HepG2 (cell line): Measurements from ENCODE around the gene PLXNA3. TPM values are rescaled to one million over a fixed set of nuclear protein-coding genes. Genes with fewer than 3 reads are reported as not detected.

Experiments
- ATAC-seq: fragments of 200-7000 bp; cut with Tn5 transposase; 3 replicates; pipeline ENCODE4 v1.9.1; 2020; ENCODE audit warnings: mild to moderate bottlenecking, moderate library complexity
- BruUV-seq: library from RNA; stranded (reverse); fragments of 400-500 nt; replicated peaks from 2 replicates; lab custom pipeline; 2021; lab: Mats Ljungman, UMichigan
- CTCF ChIA-PET: fragments of 300-600 bp; formaldehyde crosslinking; extraction: SDS; loops from one replicate; lab custom pipeline; 2021; ENCODE audit warnings: low total read pairs, inconsistent platforms, low intra/inter-chr PET ratio; lab: Yijun Ruan, JAX
- POLR2A ChIA-PET: fragments of 350-600 bp; sonication (Branson Sonifier 250); formaldehyde crosslinking; loops from one replicate; lab custom pipeline; 2020; ENCODE audit warnings: antibody characterized with exemption, inconsistent platforms; lab: Yijun Ruan, JAX
- DNase-seq: peaks from one replicate; pipeline ENCODE4 v3.0.0-alpha.2; 2015; ENCODE audit warnings: low spot score
- FAIRE-seq: peaks from 3 replicates; lab custom pipeline; 2011; peaks lifted over from hg19 to GRCh38; lab: Jason Lieb, UNC
- H2AFZ ChIP-seq: one replicate; pipeline ENCODE4 v1.6.1; 2011; ENCODE audit warnings: low read length, inconsistent platforms
- H3K27ac ChIP-seq: fragments of 300-600 bp; 3 replicates; pipeline ENCODE4 v1.8.0; 2011; ENCODE audit warnings: mixed run types, mild to moderate bottlenecking, mixed read lengths, low read length, inconsistent platforms; ENCODE audit not compliant: insufficient read depth; ENCODE audit errors: extremely low read length
- H3K27me3 ChIP-seq, 2 experiments: fragments of 200-600 bp in 1 of 2; 2 replicates in 1 of 2; 3 replicates in 1 of 2; pipeline versions ENCODE4 v1.6.0 to v1.8.0; 2011; ENCODE audit warnings: low read length in 2 of 2, mild to moderate bottlenecking in 2 of 2, moderate library complexity in 2 of 2, inconsistent platforms in 1 of 2; ENCODE audit not compliant: insufficient read depth in 2 of 2, control insufficient read depth in 1 of 2
- H3K36me3 ChIP-seq, 2 experiments: fragments of 200-600 bp in 1 of 2; replicated peaks in 1 of 2; 2 replicates in 1 of 2; 3 replicates in 1 of 2; pipeline versions ENCODE4 v1.5.1 to v1.8.0; 2011; ENCODE audit warnings: low read length in 2 of 2, inconsistent platforms in 1 of 2; ENCODE audit not compliant: insufficient read depth in 2 of 2, control insufficient read depth in 1 of 2
- H3K4me1 ChIP-seq: 2 replicates; pipeline ENCODE4 v1.5.1; 2012; ENCODE audit warnings: low read length, inconsistent platforms; ENCODE audit not compliant: insufficient read depth
- H3K4me2 ChIP-seq: 2 replicates; pipeline ENCODE4 v1.6.0; 2011; ENCODE audit warnings: low read depth, low read length, inconsistent platforms
- H3K4me3 ChIP-seq, 3 experiments: fragments of 200-600 bp in 1 of 3; sonication (generic), shearing (Covaris generic) in 1 of 3; replicated peaks in 1 of 3; 2 replicates each; pipeline ENCODE4 v1.5.1; 2011 to 2016; ENCODE audit warnings: low read length in 3 of 3, inconsistent platforms in 2 of 3, low read depth in 2 of 3, mild to moderate bottlenecking in 2 of 3, control low read depth in 1 of 3, mixed read lengths in 1 of 3; ENCODE audit not compliant: insufficient read depth in 1 of 3
- H3K79me2 ChIP-seq: one replicate; pipeline ENCODE4 v1.6.1; 2011; ENCODE audit warnings: low read length, inconsistent platforms; ENCODE audit not compliant: insufficient read depth
- H3K9ac ChIP-seq: 2 replicates; pipeline ENCODE4 v1.6.0; 2011; ENCODE audit warnings: mild to moderate bottlenecking, low read depth, low read length, inconsistent platforms; ENCODE audit not compliant: insufficient read depth
- H3K9me3 ChIP-seq: 2 replicates; pipeline ENCODE4 v1.5.1; 2012; ENCODE audit warnings: mild to moderate bottlenecking, low read length
- H4K20me1 ChIP-seq: 2 replicates; pipeline ENCODE4 v1.6.0; 2011; ENCODE audit warnings: inconsistent platforms, mild to moderate bottlenecking, low read length, moderate library complexity; ENCODE audit not compliant: insufficient read depth
- ADNP ChIP-seq: sonication (generic); formaldehyde crosslinking; IDR thresholded peaks from 2 replicates; pipeline ENCODE4 v1.4.0; 2020; ENCODE audit warnings: missing genetic modification reagents
- ATF7-NPFF ChIP-seq: sonication (generic); formaldehyde crosslinking; IDR thresholded peaks from 2 replicates; pipeline ENCODE4 v1.8.1; 2023; ENCODE audit warnings: mild to moderate bottlenecking, low read depth, missing genetic modification reagents, moderate library complexity
- BCL6 ChIP-seq: IDR thresholded peaks from 2 replicates; pipeline ENCODE4 v1.6.1; 2016; ENCODE audit warnings: missing genetic modification reagents, missing compliant biosample characterization
- FOXM1 ChIP-seq: sonication (generic); formaldehyde crosslinking; IDR thresholded peaks from 2 replicates; pipeline ENCODE4 v1.5.0; 2020; ENCODE audit warnings: missing genetic modification reagents
- GABPB1 ChIP-seq: IDR thresholded peaks from 2 replicates; pipeline ENCODE4 v1.6.1; 2016; ENCODE audit warnings: mild to moderate bottlenecking, missing genetic modification reagents, moderate library complexity, missing compliant biosample characterization
- MED13 ChIP-seq: sonication (generic); formaldehyde crosslinking; IDR thresholded peaks from 2 replicates; pipeline ENCODE4 v1.5.0; 2020; ENCODE audit warnings: missing genetic modification reagents
- NFIB ChIP-seq: sonication (generic); formaldehyde crosslinking; IDR thresholded peaks from 2 replicates; pipeline ENCODE4 v1.9.0; 2021; ENCODE audit warnings: missing genetic modification reagents, mild to moderate bottlenecking, borderline replicate concordance
- NR2C2 ChIP-seq: sonication (generic); formaldehyde crosslinking; IDR thresholded peaks from 2 replicates; pipeline ENCODE4 v1.4.0; 2020; ENCODE audit warnings: missing genetic modification reagents, mild to moderate bottlenecking, moderate library complexity, borderline replicate concordance
- POLR2G ChIP-seq: fragments of 200-400 bp; formaldehyde crosslinking; IDR thresholded peaks from 2 replicates; pipeline ENCODE4 v1.6.1; 2018; ENCODE audit warnings: mild to moderate bottlenecking, low read depth, low read length, moderate library complexity
- SOX13 ChIP-seq, 3 experiments: fragments of 450-650 bp in 1 of 3; sonication (generic) in 1 of 3; formaldehyde crosslinking in 1 of 3; IDR thresholded peaks in 2 of 3; conservative IDR thresholded peaks in 1 of 3; 2 replicates each; pipeline versions ENCODE4 v1.5.0 to v1.6.1; 2016 to 2020; ENCODE audit warnings: antibody characterized with exemption in 1 of 3, mild to moderate bottlenecking in 1 of 3, missing compliant biosample characterization in 1 of 3, missing genetic modification reagents in 1 of 3, moderate library complexity in 1 of 3
- SYNCRIP ChIP-seq: fragments of 200-400 bp; formaldehyde crosslinking; IDR thresholded peaks from 2 replicates; pipeline ENCODE4 v1.6.1; 2018; ENCODE audit warnings: mild to moderate bottlenecking, low read depth, low read length; ENCODE audit not compliant: insufficient read depth
- TBX2 ChIP-seq: sonication (generic); formaldehyde crosslinking; IDR thresholded peaks from 2 replicates; pipeline ENCODE4 v1.5.0; 2020; ENCODE audit warnings: missing genetic modification reagents, mild to moderate bottlenecking, borderline replicate concordance
- WIZ ChIP-seq: sonication (generic); formaldehyde crosslinking; IDR thresholded peaks from 2 replicates; pipeline ENCODE4 v1.5.1; 2020; ENCODE audit warnings: mild to moderate bottlenecking, missing genetic modification reagents
- ZBTB1 ChIP-seq: sonication (generic); formaldehyde crosslinking; IDR thresholded peaks from 2 replicates; pipeline ENCODE4 v1.4.0; 2020; ENCODE audit warnings: missing genetic modification reagents, borderline replicate concordance
- ZMAT3 ChIP-seq: sonication (generic); formaldehyde crosslinking; conservative IDR thresholded peaks from 2 replicates; pipeline ENCODE4 v1.7.0; 2021; ENCODE audit warnings: missing genetic modification reagents
- ZNF143 ChIP-seq: sonication (generic); formaldehyde crosslinking; IDR thresholded peaks from 2 replicates; pipeline ENCODE4 v1.4.0; 2020; ENCODE audit warnings: missing genetic modification reagents
- WGBS: methylation state at CpG from one replicate; pipeline ENCODE4 v1.1.6; 2017; ENCODE audit warnings: low lambda C conversion rate; 5-methylcytosine and 5-hydroxymethylcytosine counted together
- in situ Hi-C: cut with HindIII; loops from 2 replicates; pipeline ENCODE4 v1.10.0; 2017; ENCODE audit warnings: low pct_unique_long_range_greater_than_20kb; ENCODE audit not compliant: extremely low pct_ligation_motif_present
- intact Hi-C: fragments of 100-400 bp; cut with micrococcal nuclease; formaldehyde crosslinking; loops from one replicate; pipeline ENCODE4 v1.10.0; 2022; ENCODE audit not compliant: unreplicated experiment
- polyA plus RNA-seq, 8 experiments: library from polyadenylated mRNA; depleted of rRNA in 3 of 8; stranded (reverse) in 7 of 8; unstranded in 1 of 8; fragments of >200 nt; fragmentation: Illumina TruSeq in 4 of 8; extraction: Trizol in 4 of 8; gene quantifications; 2 replicates each; pipeline versions ENCODE4 v1.2.1 to v1.2.3, GENCODE V29; 2011 to 2016; ENCODE audit warnings: low read depth in 4 of 8, missing spikeins in 1 of 8, mixed read lengths in 1 of 8; ENCODE audit not compliant: insufficient read depth in 1 of 8
- total RNA-seq, 5 experiments: library from RNA; depleted of rRNA; stranded (reverse); fragments of >200 nt; fragmentation: Illumina TruSeq; extraction: Trizol; gene quantifications; 2 replicates each; pipeline ENCODE4 v1.2.3, GENCODE V29; 2016; ENCODE audit warnings: low read depth in 1 of 5
- TF ChIP-seq, protein P1 (sequence below): sonication (generic); formaldehyde crosslinking; IDR thresholded peaks from 2 replicates; pipeline ENCODE4 v1.4.0; 2020; ENCODE audit warnings: missing genetic modification reagents
- TF ChIP-seq, protein P2 (sequence below): sonication (generic); formaldehyde crosslinking; IDR thresholded peaks from 2 replicates; pipeline ENCODE4 v1.4.0; 2020; ENCODE audit warnings: mild to moderate bottlenecking, missing genetic modification reagents

PLXNA3 gene
- total and polyA plus RNA-seq, 2 of the 13 experiments (the other 11 are each of a cell fraction or from before 2014, with no cell fraction given) = 5.8 to 20.6 TPM

DNA sequence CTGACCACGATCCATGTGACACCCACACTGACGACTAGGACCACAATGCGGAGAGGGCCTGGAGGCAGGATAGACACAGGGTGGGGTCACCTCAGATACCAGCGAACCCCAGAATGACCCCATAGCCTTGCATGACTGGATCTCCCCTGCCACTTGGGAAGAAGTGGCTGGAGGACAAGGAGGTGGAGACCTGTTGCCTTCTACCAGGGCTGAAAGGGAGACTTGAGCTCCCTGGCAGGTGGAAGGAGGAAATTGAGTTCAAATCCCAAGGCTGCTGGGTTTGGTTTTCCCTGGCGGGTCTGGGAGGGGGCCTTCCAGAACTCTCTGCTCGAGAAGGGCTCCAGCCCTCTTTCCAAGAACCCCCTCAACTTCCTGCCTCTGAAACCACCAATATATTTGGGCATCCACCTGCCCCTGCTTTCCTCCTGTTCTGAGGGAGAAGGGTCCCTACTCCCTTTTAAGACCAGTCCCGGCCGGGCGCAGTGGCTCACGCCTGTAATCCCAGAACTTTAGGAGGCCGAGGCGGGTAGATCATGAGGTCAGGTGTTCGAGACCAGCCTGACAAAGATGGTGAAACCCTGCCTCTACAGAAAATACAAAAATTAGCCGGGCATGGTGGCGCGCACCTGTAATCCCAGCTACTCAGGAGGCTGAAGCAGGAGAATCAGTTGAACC, 54.9 kb downstream of the PLXNA3 start:
- TF ChIP-seq FOXM1 (CRISPR knock-in tag) (no peak), MED13 (no peak), POLR2G (no peak), ZBTB1 (CRISPR knock-in tag) (no peak), GABPB1 (CRISPR knock-in tag) (no peak), SOX13 (IDR thresholded peaks at IDR 0.05) (no peak), SOX13 (CRISPR knock-in tag; conservative IDR thresholded peaks at IDR 0.05 in 1 of 2, IDR thresholded peaks at IDR 0.05 in 1 of 2) (no peak), NFIB (CRISPR knock-in tag) (no peak), WIZ (CRISPR knock-in tag) (no peak), NR2C2 (no peak), ZNF143 (CRISPR knock-in tag) (no peak), ADNP (CRISPR knock-in tag) (no peak), BCL6 (no peak), ZMAT3 (CRISPR knock-in tag) (no peak), TBX2 (CRISPR knock-in tag) (no peak), ATF7-NPFF (CRISPR knock-in tag) (no peak), SYNCRIP (no peak)
- TF ChIP-seq, protein P1, sequence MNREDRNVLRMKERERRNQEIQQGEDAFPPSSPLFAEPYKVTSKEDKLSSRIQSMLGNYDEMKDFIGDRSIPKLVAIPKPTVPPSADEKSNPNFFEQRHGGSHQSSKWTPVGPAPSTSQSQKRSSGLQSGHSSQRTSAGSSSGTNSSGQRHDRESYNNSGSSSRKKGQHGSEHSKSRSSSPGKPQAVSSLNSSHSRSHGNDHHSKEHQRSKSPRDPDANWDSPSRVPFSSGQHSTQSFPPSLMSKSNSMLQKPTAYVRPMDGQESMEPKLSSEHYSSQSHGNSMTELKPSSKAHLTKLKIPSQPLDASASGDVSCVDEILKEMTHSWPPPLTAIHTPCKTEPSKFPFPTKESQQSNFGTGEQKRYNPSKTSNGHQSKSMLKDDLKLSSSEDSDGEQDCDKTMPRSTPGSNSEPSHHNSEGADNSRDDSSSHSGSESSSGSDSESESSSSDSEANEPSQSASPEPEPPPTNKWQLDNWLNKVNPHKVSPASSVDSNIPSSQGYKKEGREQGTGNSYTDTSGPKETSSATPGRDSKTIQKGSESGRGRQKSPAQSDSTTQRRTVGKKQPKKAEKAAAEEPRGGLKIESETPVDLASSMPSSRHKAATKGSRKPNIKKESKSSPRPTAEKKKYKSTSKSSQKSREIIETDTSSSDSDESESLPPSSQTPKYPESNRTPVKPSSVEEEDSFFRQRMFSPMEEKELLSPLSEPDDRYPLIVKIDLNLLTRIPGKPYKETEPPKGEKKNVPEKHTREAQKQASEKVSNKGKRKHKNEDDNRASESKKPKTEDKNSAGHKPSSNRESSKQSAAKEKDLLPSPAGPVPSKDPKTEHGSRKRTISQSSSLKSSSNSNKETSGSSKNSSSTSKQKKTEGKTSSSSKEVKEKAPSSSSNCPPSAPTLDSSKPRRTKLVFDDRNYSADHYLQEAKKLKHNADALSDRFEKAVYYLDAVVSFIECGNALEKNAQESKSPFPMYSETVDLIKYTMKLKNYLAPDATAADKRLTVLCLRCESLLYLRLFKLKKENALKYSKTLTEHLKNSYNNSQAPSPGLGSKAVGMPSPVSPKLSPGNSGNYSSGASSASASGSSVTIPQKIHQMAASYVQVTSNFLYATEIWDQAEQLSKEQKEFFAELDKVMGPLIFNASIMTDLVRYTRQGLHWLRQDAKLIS (CRISPR knock-in tag) = no peak
- TF ChIP-seq, protein P2, sequence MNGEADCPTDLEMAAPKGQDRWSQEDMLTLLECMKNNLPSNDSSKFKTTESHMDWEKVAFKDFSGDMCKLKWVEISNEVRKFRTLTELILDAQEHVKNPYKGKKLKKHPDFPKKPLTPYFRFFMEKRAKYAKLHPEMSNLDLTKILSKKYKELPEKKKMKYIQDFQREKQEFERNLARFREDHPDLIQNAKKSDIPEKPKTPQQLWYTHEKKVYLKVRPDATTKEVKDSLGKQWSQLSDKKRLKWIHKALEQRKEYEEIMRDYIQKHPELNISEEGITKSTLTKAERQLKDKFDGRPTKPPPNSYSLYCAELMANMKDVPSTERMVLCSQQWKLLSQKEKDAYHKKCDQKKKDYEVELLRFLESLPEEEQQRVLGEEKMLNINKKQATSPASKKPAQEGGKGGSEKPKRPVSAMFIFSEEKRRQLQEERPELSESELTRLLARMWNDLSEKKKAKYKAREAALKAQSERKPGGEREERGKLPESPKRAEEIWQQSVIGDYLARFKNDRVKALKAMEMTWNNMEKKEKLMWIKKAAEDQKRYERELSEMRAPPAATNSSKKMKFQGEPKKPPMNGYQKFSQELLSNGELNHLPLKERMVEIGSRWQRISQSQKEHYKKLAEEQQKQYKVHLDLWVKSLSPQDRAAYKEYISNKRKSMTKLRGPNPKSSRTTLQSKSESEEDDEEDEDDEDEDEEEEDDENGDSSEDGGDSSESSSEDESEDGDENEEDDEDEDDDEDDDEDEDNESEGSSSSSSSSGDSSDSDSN = no peak
- Histone ChIP-seq H3K9ac (no peak overlapping the region), H3K27ac (no peak overlapping the region), H3K4me2 (no peak overlapping the region), H3K79me2 (no peaks in the 10 kb centered on the region), H3K4me1 (peaks cover 19% of the 10 kb centered on the region), H3K4me3 (no peak overlapping the region), H4K20me1 (no peaks in the 10 kb centered on the region), H3K27me3 (no peaks in the 10 kb centered on the region), H3K36me3 (no peaks in the 10 kb centered on the region), H3K9me3 (no peaks in the 10 kb centered on the region), H2AFZ (no peak overlapping the region)
- DNase-seq (no peak), ATAC-seq (no peak), FAIRE-seq (no peak)
- ChIA-PET POLR2A (interaction anchor here (1.5 to 1.6 kb wide), 2 partner anchors 14 to 23 kb away, joined by 3 to 5 read pairs; partner anchors contain the start of gene SLC10A3), CTCF (no interaction called here)
- in situ Hi-C loops = no loop called here
- WGBS = 95% methylated on average over 10 of the region's 16 CpGs
- BruUV-seq = no TSS peak
- intact Hi-C loops = no loop called here
